Measurements from ENCODE around the gene LSR. TPM values are rescaled to one million over a fixed set of nuclear protein-coding genes. Genes with fewer than 3 reads are reported as not detected.

LSR gene
- total RNA-seq, 1 experiment from 2014 or later: 211 TPM

DNA sequence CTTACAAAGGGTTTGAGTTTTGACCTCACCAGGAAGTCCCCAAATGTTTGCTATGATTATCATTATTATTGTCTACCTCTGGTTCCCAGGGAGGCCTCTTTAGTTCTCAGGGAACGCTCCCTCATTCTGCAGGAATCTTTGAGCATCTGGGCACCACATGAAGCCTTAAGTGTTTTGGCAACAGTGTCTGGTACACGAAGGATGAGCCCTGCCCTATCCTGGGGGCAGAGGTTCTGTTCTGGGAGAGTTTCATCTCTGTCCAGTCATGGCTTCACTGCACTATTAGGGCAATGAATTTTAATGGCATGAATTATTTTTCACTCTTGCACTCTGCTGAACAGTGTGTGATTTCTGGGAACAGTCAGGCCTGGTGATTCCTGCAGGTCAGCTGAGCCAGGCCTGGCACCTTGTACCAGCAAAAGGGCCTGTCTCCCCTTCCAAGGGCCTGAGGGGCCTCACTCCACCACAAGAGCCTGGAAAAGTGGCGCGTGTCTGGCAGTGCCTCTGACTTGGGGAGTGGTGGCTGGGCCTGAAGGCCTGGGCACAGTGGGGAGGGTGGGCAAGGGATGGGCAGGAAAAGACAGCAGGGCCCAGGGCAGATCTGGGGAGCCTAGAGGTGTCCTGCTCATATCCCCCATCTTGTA is 24.8 kb upstream of the LSR start:
- ChIA-PET CTCF (no interaction called here), RAD21 (ENCODE audit: low non-redundant PET in 1 of 2, low total read pairs in 2 of 2, uncharacterized antibody in 2 of 2, unreplicated experiment in 2 of 2) (no interaction called here), POLR2A (no interaction called here)
- Histone ChIP-seq H3K27ac (ENCODE audit: low read depth, low read length) (no peak overlapping the region), H3K9me2 (ENCODE audit: insufficient read depth) (no peaks in the 10 kb centered on the region), H3K9me3 (ENCODE audit: control insufficient read depth in 1 of 2, insufficient read depth in 1 of 2, low read depth in 1 of 2, low read length in 2 of 2) (peaks cover 3 to 4% of the 10 kb centered on the region in 2 experiments; a peak in 1 of 4 replicates), H2AFZ (ENCODE audit: low read depth, low read length, poor library complexity, severe bottlenecking) (no peak overlapping the region), H3K36me3 (ENCODE audit: control insufficient read depth in 1 of 2, insufficient read depth in 2 of 2, low read length in 2 of 2) (no peaks in the 10 kb centered on the region), H3K9ac (ENCODE audit: low read length) (no peak overlapping the region), H3K4me1 (ENCODE audit: control insufficient read depth in 1 of 2, insufficient read depth in 2 of 2, low read length in 2 of 2) (peaks cover 6 to 10% of the 10 kb centered on the region in 2 experiments; a peak in 3 of 4 replicates), H3K79me2 (ENCODE audit: insufficient read depth, low read length) (no peaks in the 10 kb centered on the region), H3K4me3 (replicated peaks in 1 of 2; ENCODE audit: low read depth in 1 of 2, low read length in 2 of 2) (no peak overlapping the region), H3K27me3 (ENCODE audit: insufficient read depth, low read length) (no peaks in the 10 kb centered on the region), H3K4me2 (ENCODE audit: low read length) (no peak overlapping the region), H4K20me1 (ENCODE audit: insufficient read depth) (no peaks in the 10 kb centered on the region)
- intact Hi-C loops (cut with micrococcal nuclease): no loop called here
- ATAC-seq: no peak
- TF ChIP-seq EZH2phosphoT487 (IDR thresholded peaks at IDR 0.05; ENCODE audit: borderline replicate concordance) (no peak), EGR1 (IDR thresholded peaks at IDR 0.05; ENCODE audit: low read depth) (no peak), ZFX (IDR thresholded peaks at IDR 0.05) (no peak), SP1 (IDR thresholded peaks at IDR 0.05; ENCODE audit: low read depth) (no peak), ELF1 (IDR thresholded peaks at IDR 0.05; ENCODE audit: borderline replicate concordance, low read depth) (no peak), POLR2AphosphoS5 (IDR thresholded peaks at IDR 0.05; ENCODE audit: low read depth, low read length) (no peak)
- TF ChIP-seq, protein P1, sequence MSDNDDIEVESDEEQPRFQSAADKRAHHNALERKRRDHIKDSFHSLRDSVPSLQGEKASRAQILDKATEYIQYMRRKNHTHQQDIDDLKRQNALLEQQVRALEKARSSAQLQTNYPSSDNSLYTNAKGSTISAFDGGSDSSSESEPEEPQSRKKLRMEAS (IDR thresholded peaks at IDR 0.05): no peak
- TF ChIP-seq, protein P2, sequence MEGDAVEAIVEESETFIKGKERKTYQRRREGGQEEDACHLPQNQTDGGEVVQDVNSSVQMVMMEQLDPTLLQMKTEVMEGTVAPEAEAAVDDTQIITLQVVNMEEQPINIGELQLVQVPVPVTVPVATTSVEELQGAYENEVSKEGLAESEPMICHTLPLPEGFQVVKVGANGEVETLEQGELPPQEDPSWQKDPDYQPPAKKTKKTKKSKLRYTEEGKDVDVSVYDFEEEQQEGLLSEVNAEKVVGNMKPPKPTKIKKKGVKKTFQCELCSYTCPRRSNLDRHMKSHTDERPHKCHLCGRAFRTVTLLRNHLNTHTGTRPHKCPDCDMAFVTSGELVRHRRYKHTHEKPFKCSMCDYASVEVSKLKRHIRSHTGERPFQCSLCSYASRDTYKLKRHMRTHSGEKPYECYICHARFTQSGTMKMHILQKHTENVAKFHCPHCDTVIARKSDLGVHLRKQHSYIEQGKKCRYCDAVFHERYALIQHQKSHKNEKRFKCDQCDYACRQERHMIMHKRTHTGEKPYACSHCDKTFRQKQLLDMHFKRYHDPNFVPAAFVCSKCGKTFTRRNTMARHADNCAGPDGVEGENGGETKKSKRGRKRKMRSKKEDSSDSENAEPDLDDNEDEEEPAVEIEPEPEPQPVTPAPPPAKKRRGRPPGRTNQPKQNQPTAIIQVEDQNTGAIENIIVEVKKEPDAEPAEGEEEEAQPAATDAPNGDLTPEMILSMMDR (IDR thresholded peaks at IDR 0.05 in 2 of 3, conservative IDR thresholded peaks at IDR 0.05 in 1 of 3; ENCODE audit: borderline replicate concordance in 1 of 3, insufficient read depth in 1 of 3, low read depth in 2 of 3, low read length in 2 of 3): no peak
- BruUV-seq (replicated peaks): no TSS peak
- DNase-seq (ENCODE audit: low read depth, low spot score): no peak
